Loucy (cell line): Measurements from ENCODE around the gene STAC2.

Experiments
- EZH2phosphoT487 ChIP-seq: fragments of 200-600 bp; IDR thresholded peaks from 2 replicates; pipeline ENCODE4 v1.6.1; 2018; ENCODE audit warnings: antibody characterized with exemption, mild to moderate bottlenecking, moderate library complexity, borderline replicate concordance
- TF ChIP-seq, protein P1 (sequence below): fragments of 200-600 bp; sonication (generic); conservative IDR thresholded peaks from 2 replicates; pipeline ENCODE4 v1.5.1; 2014; ENCODE audit warnings: mild to moderate bottlenecking, antibody characterized with exemption, low read length

DNA sequence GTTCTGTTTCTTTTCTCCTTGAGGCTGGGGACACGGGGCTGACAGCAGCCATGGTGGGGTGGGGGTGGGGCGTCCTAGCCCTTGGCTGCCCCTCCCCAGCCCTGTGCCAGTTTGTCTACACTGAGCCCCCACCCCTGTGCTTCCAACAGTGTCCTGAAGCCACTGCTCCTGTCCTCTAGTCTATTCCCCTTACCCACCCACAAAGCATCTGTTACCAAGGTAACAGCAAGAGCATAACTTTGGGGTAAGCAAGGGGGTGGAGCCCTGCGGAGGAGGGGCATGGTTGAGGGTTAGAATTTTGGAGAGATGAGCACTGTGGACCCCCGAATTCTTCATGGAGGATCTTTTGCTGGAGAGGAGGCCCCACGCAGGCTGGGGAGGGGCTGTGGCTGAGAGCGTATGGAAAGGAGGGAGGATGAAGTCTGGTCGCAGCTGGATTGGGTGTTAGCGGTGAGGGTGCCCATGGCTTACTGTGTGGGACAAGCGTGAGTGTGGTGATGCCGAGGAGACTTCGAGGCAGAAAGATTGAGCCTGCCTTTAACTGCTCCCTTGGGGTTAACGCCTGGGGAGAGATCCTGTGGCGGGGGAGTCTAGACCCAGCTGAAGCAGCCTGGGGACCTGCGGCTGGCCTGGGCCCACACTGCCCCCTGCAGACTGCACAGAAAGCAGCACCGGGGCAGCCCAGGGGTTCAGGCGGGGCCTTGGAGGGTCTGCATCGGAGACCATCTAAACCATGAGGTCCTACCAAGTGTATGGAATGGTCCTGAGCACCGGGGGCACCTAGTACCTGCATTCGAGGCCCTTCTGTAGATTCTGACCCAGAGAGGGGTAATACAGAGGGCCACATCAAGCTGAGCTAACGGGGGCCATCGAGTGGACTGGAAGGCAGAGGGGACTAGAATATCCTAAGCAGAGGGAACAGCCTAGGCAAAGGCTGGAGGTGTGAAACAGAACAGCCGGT is 6.1 kb upstream of the STAC2 start:
- no peak for TF ChIP-seq EZH2phosphoT487
- TF ChIP-seq, protein P1, sequence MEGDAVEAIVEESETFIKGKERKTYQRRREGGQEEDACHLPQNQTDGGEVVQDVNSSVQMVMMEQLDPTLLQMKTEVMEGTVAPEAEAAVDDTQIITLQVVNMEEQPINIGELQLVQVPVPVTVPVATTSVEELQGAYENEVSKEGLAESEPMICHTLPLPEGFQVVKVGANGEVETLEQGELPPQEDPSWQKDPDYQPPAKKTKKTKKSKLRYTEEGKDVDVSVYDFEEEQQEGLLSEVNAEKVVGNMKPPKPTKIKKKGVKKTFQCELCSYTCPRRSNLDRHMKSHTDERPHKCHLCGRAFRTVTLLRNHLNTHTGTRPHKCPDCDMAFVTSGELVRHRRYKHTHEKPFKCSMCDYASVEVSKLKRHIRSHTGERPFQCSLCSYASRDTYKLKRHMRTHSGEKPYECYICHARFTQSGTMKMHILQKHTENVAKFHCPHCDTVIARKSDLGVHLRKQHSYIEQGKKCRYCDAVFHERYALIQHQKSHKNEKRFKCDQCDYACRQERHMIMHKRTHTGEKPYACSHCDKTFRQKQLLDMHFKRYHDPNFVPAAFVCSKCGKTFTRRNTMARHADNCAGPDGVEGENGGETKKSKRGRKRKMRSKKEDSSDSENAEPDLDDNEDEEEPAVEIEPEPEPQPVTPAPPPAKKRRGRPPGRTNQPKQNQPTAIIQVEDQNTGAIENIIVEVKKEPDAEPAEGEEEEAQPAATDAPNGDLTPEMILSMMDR: peak; percentile 93
